GM12875 (cell line): Measurements from ENCODE around the gene RNF135.
"Not testable (repeated sequence)": the region's sequence is repeated elsewhere in the genome, so short reads cannot be mapped to it uniquely, and the experiment has no call there.

Source experiments
- H3K4me3 ChIP-seq: one replicate; pipeline ENCODE4 v1.5.1; 2011; ENCODE audit warnings: low read depth, low read length, control low read depth
- TF ChIP-seq, protein P1 (sequence below): IDR thresholded peaks from 2 replicates; pipeline ENCODE4 v1.5.1; 2011; ENCODE audit warnings: low read depth, mild to moderate bottlenecking, control low read depth, inconsistent platforms, low read length, moderate library complexity, borderline replicate concordance; ENCODE audit not compliant: insufficient read depth

Gene RNF135

DNA sequence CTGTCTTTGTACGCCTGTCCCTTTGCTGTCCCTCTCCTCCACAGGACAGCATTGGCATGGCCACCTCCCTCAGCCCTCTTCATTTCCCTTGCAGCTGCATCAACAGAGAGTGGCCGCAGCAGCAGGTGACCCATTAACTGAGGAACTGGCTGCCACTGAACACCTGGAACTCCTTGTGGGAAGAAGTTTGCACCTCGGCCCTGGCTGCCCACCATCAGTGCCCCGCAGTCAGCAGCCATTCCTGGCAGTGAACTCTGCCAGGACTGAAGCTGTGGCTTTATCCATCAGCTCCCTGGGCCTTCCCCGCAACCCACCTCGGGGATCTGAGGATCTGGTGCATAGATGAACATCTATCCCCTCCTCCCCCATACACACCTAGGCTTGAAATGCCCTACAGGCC, 13.1 kb upstream of the RNF135 start:
- TF ChIP-seq, protein P1, sequence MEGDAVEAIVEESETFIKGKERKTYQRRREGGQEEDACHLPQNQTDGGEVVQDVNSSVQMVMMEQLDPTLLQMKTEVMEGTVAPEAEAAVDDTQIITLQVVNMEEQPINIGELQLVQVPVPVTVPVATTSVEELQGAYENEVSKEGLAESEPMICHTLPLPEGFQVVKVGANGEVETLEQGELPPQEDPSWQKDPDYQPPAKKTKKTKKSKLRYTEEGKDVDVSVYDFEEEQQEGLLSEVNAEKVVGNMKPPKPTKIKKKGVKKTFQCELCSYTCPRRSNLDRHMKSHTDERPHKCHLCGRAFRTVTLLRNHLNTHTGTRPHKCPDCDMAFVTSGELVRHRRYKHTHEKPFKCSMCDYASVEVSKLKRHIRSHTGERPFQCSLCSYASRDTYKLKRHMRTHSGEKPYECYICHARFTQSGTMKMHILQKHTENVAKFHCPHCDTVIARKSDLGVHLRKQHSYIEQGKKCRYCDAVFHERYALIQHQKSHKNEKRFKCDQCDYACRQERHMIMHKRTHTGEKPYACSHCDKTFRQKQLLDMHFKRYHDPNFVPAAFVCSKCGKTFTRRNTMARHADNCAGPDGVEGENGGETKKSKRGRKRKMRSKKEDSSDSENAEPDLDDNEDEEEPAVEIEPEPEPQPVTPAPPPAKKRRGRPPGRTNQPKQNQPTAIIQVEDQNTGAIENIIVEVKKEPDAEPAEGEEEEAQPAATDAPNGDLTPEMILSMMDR = no peak
- H3K4me3 ChIP-seq = no peak overlapping the region

DNA sequence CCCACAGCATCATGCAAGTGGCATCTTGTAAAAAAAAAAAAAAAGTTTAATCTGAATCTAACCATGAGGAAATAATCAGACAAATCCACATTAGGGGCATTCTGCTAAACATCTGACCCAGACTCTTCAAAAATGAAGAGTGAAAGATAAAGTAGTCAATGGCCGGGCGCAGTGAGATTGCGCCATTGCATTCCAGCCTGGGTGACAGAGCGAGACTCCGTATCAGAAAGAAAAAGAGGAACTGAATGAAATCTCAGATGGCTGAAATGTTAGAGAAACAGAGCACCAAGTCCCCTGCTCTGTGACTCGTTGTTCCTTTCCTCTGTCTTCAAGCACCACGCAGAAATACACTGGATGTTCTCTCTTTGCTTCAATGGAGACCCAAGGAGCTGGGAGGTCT, 12.7 kb upstream of the RNF135 start:
- H3K4me3 ChIP-seq = no peak overlapping the region
- TF ChIP-seq, protein P1 = no peak

DNA sequence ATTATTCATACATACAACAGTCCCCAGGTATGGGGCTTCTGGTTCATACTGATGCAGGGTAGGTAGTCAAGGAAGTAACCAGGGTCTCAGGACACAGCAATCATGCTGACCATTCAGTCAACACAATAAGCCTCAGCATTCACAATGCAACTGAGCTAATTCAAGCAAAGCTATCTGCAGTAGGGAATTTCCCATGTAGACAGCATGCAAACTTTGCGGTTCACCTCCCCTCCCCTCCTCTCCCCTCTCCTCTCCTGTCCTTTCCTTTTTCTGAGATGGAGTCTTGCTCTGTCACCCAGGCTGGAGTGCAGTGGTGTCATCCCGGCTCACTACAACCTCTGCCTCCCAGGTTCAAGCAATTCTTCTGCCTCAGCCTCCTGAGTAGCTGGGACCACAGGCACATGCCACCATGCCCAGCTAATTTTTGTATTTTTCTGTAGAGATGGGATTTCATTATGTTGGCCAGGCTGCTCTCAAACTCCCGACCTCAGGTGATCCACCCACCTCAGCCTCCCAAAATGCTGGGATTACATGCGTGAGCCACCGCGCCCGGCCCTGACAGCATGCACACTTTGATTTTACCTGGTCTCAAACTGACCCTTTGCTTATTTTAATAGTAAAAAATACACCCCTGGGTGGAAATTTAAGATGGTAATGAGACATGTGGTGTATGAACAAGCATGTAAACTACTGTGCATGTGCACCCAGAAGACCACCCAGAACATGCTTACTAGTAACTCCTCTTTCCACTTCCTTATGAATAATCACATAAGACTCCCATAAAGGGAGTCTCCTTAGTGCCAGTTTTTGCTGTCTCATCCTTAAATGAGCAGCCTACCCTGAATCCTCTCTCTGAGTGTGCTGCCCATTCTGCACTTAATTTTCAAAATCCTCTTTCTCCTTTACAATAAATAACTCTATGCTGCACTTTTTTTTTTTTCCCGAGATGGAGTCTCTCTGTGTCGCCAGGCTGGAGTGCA, 9.3 kb upstream of the RNF135 start:
- H3K4me3 ChIP-seq = no peak overlapping the region
- TF ChIP-seq, protein P1 = no peak

DNA sequence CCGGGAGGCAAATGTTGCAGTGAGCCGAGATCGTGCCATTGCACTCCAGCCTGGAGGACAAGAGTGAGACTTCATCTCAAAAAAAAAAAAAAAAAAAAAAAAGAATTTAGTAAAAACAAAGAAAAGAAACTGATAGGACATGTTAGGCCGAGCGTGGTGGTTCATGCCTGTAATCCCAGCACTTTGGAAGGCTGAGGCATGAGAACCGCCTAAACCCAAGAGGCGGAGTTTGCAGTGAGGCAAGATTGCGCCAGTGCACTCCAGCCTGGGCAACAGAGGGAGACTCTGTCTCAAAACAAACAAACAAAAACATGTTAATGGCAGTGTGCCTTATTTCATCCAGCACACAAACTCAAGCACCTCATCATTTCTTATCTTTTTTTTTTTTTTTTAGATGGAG, 6.5 kb upstream of the RNF135 start:
- not testable (repeated sequence) for H3K4me3 ChIP-seq

DNA sequence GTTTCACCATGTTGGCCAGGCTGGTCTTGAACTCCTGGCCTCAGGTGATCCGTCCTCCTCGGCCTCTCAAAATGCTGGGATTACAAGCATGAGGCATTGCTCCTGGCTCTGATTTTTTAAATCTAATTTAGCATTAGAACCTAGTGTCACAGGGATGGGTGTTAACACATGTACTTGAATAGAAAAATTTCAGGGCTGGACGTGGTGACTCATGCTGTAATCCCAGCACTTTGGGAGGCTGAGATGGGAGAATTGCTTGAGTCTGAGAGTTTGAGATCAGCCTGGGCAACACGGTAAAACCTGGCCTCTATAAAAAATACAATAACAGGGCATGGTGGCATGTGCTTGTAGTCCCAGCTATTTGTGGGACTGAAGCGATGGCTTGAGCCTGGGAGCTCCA, 6.0 kb upstream of the RNF135 start:
- H3K4me3 ChIP-seq = no peak overlapping the region
- TF ChIP-seq, protein P1 = no peak

DNA sequence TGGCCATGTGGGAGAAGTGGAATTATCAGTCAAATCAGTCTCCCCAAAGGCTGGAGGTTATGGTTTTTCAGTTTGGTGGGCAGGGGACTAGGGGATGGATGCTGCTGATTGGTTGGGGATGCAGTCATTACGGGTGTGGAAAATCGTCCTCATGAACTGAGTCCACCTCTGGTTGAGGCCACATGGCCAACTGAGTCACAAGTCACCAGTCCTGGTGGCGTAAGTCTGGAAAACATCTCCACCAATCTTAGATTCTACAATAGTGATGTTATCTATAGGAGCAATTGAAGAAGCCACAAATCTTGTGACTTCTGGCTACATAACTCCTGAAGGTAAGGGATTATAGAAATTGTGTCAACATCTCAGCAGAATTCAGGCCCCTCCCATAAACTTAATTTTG, 5.2 kb upstream of the RNF135 start:
- TF ChIP-seq, protein P1 = no peak
- H3K4me3 ChIP-seq = no peak overlapping the region

DNA sequence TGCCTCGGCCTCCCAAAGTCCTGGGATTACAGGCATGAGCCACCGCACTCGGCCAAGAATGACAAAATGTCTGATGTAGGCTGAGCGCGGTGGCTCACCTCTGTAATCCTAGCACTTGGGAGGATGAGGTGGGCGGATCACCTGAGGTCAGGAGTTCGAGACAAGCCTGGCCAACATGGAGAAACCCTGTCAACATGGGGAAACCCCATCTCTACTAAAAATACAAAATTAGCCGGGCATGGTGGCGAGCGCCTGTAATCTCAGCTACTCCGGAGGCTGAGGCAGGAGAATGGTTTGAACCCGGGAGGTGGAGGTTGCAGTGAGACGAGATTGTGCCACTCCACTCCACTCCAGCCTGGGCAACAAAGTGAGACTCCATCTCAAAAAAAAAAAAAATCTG, 2.9 kb upstream of the RNF135 start:
- H3K4me3 ChIP-seq = peak overlapping the region; percentile 2

DNA sequence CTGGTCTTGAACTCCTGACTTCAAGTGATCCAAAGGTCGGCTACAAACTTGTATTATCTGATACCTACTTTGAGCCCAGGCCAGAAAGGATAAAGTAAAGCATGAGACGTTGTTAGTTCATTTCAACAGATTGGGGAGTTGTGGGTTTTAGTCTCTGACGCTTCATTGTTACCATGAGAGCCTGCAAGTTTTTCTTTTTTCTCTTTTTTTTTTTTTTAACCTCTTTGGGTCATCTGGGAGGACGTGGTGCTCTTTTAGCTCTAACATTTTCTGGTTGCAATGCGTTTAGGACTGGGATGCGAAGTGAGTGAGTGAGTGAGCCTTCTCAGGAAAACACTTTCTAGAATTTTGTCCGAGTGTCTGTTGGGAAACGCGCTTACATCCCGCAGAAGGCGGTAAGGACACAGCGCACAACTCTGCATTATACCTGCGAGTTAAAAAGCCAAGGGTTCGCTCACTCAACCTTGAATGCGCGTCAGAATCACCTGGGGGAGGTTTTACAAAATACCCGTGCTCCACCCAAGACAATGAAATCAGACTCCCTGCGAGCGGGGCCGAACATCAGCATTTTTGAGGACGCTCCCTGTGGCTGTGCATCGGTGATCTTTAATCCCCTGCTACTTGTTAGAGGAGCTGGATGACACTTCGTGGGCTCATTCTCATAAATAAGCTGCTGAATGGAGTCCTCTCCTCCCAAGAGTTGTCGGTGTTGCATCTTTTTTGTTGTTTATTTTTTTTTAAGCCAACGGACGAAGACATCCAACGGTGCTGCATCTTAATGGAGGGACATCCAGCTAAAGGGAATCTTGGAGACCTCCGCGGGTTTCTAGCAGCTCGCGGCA, 629 bp upstream of the RNF135 start:
- peak overlapping the region; percentile 88 for H3K4me3 ChIP-seq
- TF ChIP-seq, protein P1 = no peak
